ENCODE measurements around the gene SLC22A1.

The SLC22A1 gene

GRCh38 chr6:160146454-160147145, 25.0 kb downstream of the SLC22A1 start:
- Histone ChIP-seq H4K20me1 (ENCODE audit: insufficient read depth) (no peaks in the 10 kb centered on the region), H3K4me3 (IDR thresholded peaks at IDR 0.05; ENCODE audit: insufficient read depth, low read depth, low read length) (no peak overlapping the region), H3K4me1 (ENCODE audit: low read depth, poor library complexity, severe bottlenecking) (no peaks in the 10 kb centered on the region), H2AFZ (ENCODE audit: low read depth) (no peak overlapping the region), H3K4me2 (no peak overlapping the region), H3K27me3 (ENCODE audit: insufficient read depth, low read depth) (no peaks in the 10 kb centered on the region), H3K36me3 (ENCODE audit: insufficient read depth) (no peaks in the 10 kb centered on the region), H3K27ac (no peak overlapping the region), H3K9ac (no peak overlapping the region), H3K79me2 (ENCODE audit: insufficient read depth, low read depth) (no peaks in the 10 kb centered on the region)
- TF ChIP-seq CTCF (conservative IDR thresholded peaks at IDR 0.05; ENCODE audit: low read depth, low read length) = no peak

GRCh38 chr6:160147146-160147536, 25.5 kb downstream of the SLC22A1 start:
- no peaks in the 10 kb centered on the region for H3K79me2 ChIP-seq (ENCODE audit: insufficient read depth, low read depth)
- no peaks in the 10 kb centered on the region for H3K27me3 ChIP-seq (ENCODE audit: insufficient read depth, low read depth)
- no peak overlapping the region for H3K9ac ChIP-seq

GRCh38 chr6:160154471-160154870, 32.9 kb downstream of the SLC22A1 start:
- Histone ChIP-seq H3K27me3 (ENCODE audit: insufficient read depth, low read depth) (no peaks in the 10 kb centered on the region), H3K27ac (no peak overlapping the region), H3K79me2 (ENCODE audit: insufficient read depth, low read depth) (no peaks in the 10 kb centered on the region), H2AFZ (ENCODE audit: low read depth) (no peak overlapping the region), H3K4me3 (IDR thresholded peaks at IDR 0.05; ENCODE audit: insufficient read depth, low read depth, low read length) (no peak overlapping the region), H3K9ac (no peak overlapping the region), H3K4me1 (ENCODE audit: low read depth, poor library complexity, severe bottlenecking) (no peaks in the 10 kb centered on the region), H4K20me1 (ENCODE audit: insufficient read depth) (no peaks in the 10 kb centered on the region), H3K4me2 (no peak overlapping the region), H3K36me3 (ENCODE audit: insufficient read depth) (no peaks in the 10 kb centered on the region)
- no peak for TF ChIP-seq CTCF (conservative IDR thresholded peaks at IDR 0.05; ENCODE audit: low read depth, low read length)

More at GRCh38 chr6:160147146-160147536, 25.5 kb downstream of the SLC22A1 start:
- Histone ChIP-seq H3K27ac (no peak overlapping the region), H3K4me2 (no peak overlapping the region), H3K4me3 (IDR thresholded peaks at IDR 0.05; ENCODE audit: insufficient read depth, low read depth, low read length) (no peak overlapping the region), H3K4me1 (ENCODE audit: low read depth, poor library complexity, severe bottlenecking) (no peaks in the 10 kb centered on the region), H3K36me3 (ENCODE audit: insufficient read depth) (no peaks in the 10 kb centered on the region), H4K20me1 (ENCODE audit: insufficient read depth) (no peaks in the 10 kb centered on the region), H2AFZ (ENCODE audit: low read depth) (no peak overlapping the region)
- TF ChIP-seq CTCF (conservative IDR thresholded peaks at IDR 0.05; ENCODE audit: low read depth, low read length) = no peak

- H3K9ac ChIP-seq = no peak overlapping the region
- no peaks in the 10 kb centered on the region for H3K36me3 ChIP-seq (ENCODE audit: insufficient read depth)
- H2AFZ ChIP-seq (ENCODE audit: low read depth) = no peak overlapping the region
- no peaks in the 10 kb centered on the region for H3K79me2 ChIP-seq (ENCODE audit: insufficient read depth, low read depth)
- H3K27me3 ChIP-seq (ENCODE audit: insufficient read depth, low read depth) = no peaks in the 10 kb centered on the region
- no peak overlapping the region for H3K4me3 ChIP-seq (IDR thresholded peaks at IDR 0.05; ENCODE audit: insufficient read depth, low read depth, low read length)
- H3K27ac ChIP-seq = no peak overlapping the region
- H4K20me1 ChIP-seq (ENCODE audit: insufficient read depth) = no peaks in the 10 kb centered on the region
- no peak overlapping the region for H3K4me2 ChIP-seq
- H3K4me1 ChIP-seq (ENCODE audit: low read depth, poor library complexity, severe bottlenecking) = no peaks in the 10 kb centered on the region
- TF ChIP-seq CTCF (conservative IDR thresholded peaks at IDR 0.05; ENCODE audit: low read depth, low read length) = no peak
Measured at GRCh38 chr6:160156842-160157241, 35.2 kb downstream of the SLC22A1 start.
